ENCODE data around the gene SP3. TPM values are rescaled to one million over a fixed set of nuclear protein-coding genes. Genes with fewer than 3 reads are reported as not detected.
A peak's percentile ranks its signal among the peaks of the same experiment; 100 is the strongest.

Gene SP3
- total RNA-seq, 2 donors from 2014 or later: 41.0 to 42.8 TPM

- WGBS, 2 donors: 81 to 82% methylated on average over 7 of the region's 7 CpGs
- H3K36me3 ChIP-seq (replicated peaks in 1 of 2; ENCODE audit: insufficient read depth in 1 of 2, low read depth in 2 of 2): no peaks in the 10 kb centered on the region
- H3K9me3 ChIP-seq: no peaks in the 10 kb centered on the region
- TF ChIP-seq CTCF (IDR thresholded peaks at IDR 0.05) (no peak), POLR2A (IDR thresholded peaks at IDR 0.05) (no peak)
- intact Hi-C loops (cut with DNase I): no loop called here
- no peak overlapping the region for H3K4me3 ChIP-seq
- DNase-seq (no peak), ATAC-seq (no peak)
- H3K27ac ChIP-seq: no peak overlapping the region
- H3K4me1 ChIP-seq: peaks cover 40% of the 10 kb centered on the region
- no peaks in the 10 kb centered on the region for H3K27me3 ChIP-seq
These were observed 24.1 kb upstream of the SP3 start for GRCh38 chr2:173989160-173989883.

GRCh38 chr2:173986805-173987204 is 21.6 kb upstream of the SP3 start:
- H3K4me1 ChIP-seq: peaks cover 48% of the 10 kb centered on the region
- TF ChIP-seq CTCF (IDR thresholded peaks at IDR 0.05): no peak
- no peak for TF ChIP-seq POLR2A (IDR thresholded peaks at IDR 0.05)
- no peaks in the 10 kb centered on the region for H3K9me3 ChIP-seq
- H3K27me3 ChIP-seq: no peaks in the 10 kb centered on the region
- ATAC-seq (no peak), DNase-seq (peak in 1 of 4 donors; percentile 28)
- intact Hi-C loops (cut with DNase I): no loop called here
- 61 to 70% methylated on average over 2 of the region's 2 CpGs for WGBS, 2 donors
- no peaks in the 10 kb centered on the region for H3K36me3 ChIP-seq (replicated peaks in 1 of 2; ENCODE audit: insufficient read depth in 1 of 2, low read depth in 2 of 2)
- no peak overlapping the region for H3K27ac ChIP-seq
- no peak overlapping the region for H3K4me3 ChIP-seq

- WGBS, 2 donors: 7 to 13% methylated on average over 1 of the region's 1 CpG
- no peak overlapping the region for H3K4me3 ChIP-seq
- H3K27me3 ChIP-seq: no peaks in the 10 kb centered on the region
- ATAC-seq: peak; percentile 7
- H3K27ac ChIP-seq: peak overlapping the region in 3 of 4 donors; percentile 15 to 56 (median 55)
- H3K9me3 ChIP-seq: no peaks in the 10 kb centered on the region
- peaks cover 36% of the 10 kb centered on the region for H3K4me1 ChIP-seq
- TF ChIP-seq CTCF (IDR thresholded peaks at IDR 0.05): no peak
- TF ChIP-seq POLR2A (IDR thresholded peaks at IDR 0.05): no peak
- no peak for DNase-seq
- intact Hi-C loops (cut with DNase I): no loop called here
- H3K36me3 ChIP-seq (replicated peaks in 1 of 2; ENCODE audit: insufficient read depth in 1 of 2, low read depth in 2 of 2): no peaks in the 10 kb centered on the region
These were observed 20.4 kb upstream of the SP3 start for GRCh38 chr2:173985605-173985992.

GRCh38 chr2:173984866-173985604 is 19.9 kb upstream of the SP3 start:
- ATAC-seq (peak; percentile 82), DNase-seq (peak; percentile 42 to 68 (median 62))
- no peaks in the 10 kb centered on the region for H3K27me3 ChIP-seq
- no peak overlapping the region for H3K4me3 ChIP-seq
- H3K27ac ChIP-seq: peak overlapping the region; percentile 15 to 56 (median 37)
- intact Hi-C loops (cut with DNase I): no loop called here
- H3K4me1 ChIP-seq: peaks cover 31% of the 10 kb centered on the region
- no peaks in the 10 kb centered on the region for H3K36me3 ChIP-seq (replicated peaks in 1 of 2; ENCODE audit: insufficient read depth in 1 of 2, low read depth in 2 of 2)
- no peaks in the 10 kb centered on the region for H3K9me3 ChIP-seq
- 16 to 25% methylated on average over 9 of the region's 9 CpGs for WGBS, 2 donors
- TF ChIP-seq POLR2A (IDR thresholded peaks at IDR 0.05): no peak
- no peak for TF ChIP-seq CTCF (IDR thresholded peaks at IDR 0.05)

Data from body of pancreas (tissue), 4 donors.